Astrocyte (in vitro differentiated cells and primary cell): ENCODE data around the gene SLC35F5.
"Not testable (repeated sequence)": the region's sequence is repeated elsewhere in the genome, so short reads cannot be mapped to it uniquely, and the experiment has no call there.

Source experiments
- EZH2 ChIP-seq: IDR thresholded peaks from 2 replicates; pipeline ENCODE4 v1.6.1; 2012; ENCODE audit warnings: mild to moderate bottlenecking, low read length, inconsistent platforms; ENCODE audit not compliant: insufficient read depth
- TF ChIP-seq, protein P1 (sequence below): IDR thresholded peaks from 2 replicates; pipeline ENCODE4 v1.5.1; 2011; ENCODE audit warnings: low read depth, mild to moderate bottlenecking, inconsistent platforms, low read length, moderate library complexity; ENCODE audit not compliant: insufficient read depth

DNA sequence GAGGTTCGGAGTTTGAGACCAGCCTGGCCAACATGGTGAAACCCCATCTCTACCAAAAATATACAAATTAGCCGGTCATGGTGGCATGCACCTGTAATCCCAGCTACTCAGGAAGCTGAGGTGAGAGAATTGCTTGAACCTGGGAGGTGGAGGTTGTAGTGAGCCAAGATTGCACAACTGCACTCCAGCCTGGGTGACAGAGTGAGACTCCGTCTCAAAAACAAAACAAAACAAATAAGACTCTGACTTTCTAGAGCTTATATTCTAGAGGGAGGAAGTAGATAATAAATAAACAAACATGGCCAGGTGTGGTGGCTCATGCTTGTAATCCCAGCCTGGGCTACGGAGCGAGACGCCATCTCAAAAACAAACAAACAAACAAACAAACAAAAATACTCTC lies 18.2 kb upstream of the SLC35F5 start:
- TF ChIP-seq, protein P1, sequence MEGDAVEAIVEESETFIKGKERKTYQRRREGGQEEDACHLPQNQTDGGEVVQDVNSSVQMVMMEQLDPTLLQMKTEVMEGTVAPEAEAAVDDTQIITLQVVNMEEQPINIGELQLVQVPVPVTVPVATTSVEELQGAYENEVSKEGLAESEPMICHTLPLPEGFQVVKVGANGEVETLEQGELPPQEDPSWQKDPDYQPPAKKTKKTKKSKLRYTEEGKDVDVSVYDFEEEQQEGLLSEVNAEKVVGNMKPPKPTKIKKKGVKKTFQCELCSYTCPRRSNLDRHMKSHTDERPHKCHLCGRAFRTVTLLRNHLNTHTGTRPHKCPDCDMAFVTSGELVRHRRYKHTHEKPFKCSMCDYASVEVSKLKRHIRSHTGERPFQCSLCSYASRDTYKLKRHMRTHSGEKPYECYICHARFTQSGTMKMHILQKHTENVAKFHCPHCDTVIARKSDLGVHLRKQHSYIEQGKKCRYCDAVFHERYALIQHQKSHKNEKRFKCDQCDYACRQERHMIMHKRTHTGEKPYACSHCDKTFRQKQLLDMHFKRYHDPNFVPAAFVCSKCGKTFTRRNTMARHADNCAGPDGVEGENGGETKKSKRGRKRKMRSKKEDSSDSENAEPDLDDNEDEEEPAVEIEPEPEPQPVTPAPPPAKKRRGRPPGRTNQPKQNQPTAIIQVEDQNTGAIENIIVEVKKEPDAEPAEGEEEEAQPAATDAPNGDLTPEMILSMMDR = not testable (repeated sequence)
- not testable (repeated sequence) for TF ChIP-seq EZH2
